Trophoblast cell (in vitro differentiated cells and primary cell): ENCODE data around the gene HIPK2.

ENCODE experiments used
- DNase-seq, 2 donors: peaks; one replicate each; pipeline ENCODE4 v3.0.0-alpha.2; 2016
- H2AFZ ChIP-seq: 2 replicates; pipeline ENCODE4 v1.6.1; 2013; ENCODE audit warnings: low read length, moderate library complexity, mild to moderate bottlenecking; ENCODE audit not compliant: insufficient read depth, poor library complexity
- H2AK5ac ChIP-seq: 2 replicates; pipeline ENCODE4 v1.6.1; 2013; ENCODE audit warnings: mild to moderate bottlenecking, low read length
- H2BK120ac ChIP-seq: 2 replicates; pipeline ENCODE4 v1.6.1; 2013; ENCODE audit warnings: low read length, mild to moderate bottlenecking, moderate library complexity; ENCODE audit not compliant: insufficient read depth, poor library complexity
- H2BK12ac ChIP-seq: 2 replicates; pipeline ENCODE4 v1.6.1; 2013; ENCODE audit warnings: mild to moderate bottlenecking, low read length, moderate library complexity
- H2BK5ac ChIP-seq: 2 replicates; pipeline ENCODE4 v1.6.1; 2013; ENCODE audit warnings: low read length, low read depth, moderate library complexity, mild to moderate bottlenecking; ENCODE audit not compliant: poor library complexity
- H3K14ac ChIP-seq: 2 replicates; pipeline ENCODE4 v1.6.1; 2013; ENCODE audit warnings: mild to moderate bottlenecking, low read length
- H3K18ac ChIP-seq: 2 replicates; pipeline ENCODE4 v1.6.1; 2013; ENCODE audit warnings: mild to moderate bottlenecking, low read length
- H3K23ac ChIP-seq: 2 replicates; pipeline ENCODE4 v1.6.1; 2013; ENCODE audit warnings: low read length
- H3K27ac ChIP-seq: 2 replicates; pipeline ENCODE4 v1.5.1; 2013; ENCODE audit warnings: low read depth, mild to moderate bottlenecking, inconsistent platforms, low read length, moderate library complexity
- H3K27me3 ChIP-seq: 2 replicates; pipeline ENCODE4 v1.6.1; 2013; ENCODE audit warnings: inconsistent platforms, mild to moderate bottlenecking, low read length, moderate library complexity; ENCODE audit not compliant: insufficient read depth
- H3K36me3 ChIP-seq, 2 experiments: 1 replicate in 1 of 2; 2 replicates in 1 of 2; pipeline ENCODE4 v1.6.1; 2013; ENCODE audit warnings: low read length in 2 of 2, mild to moderate bottlenecking in 2 of 2, moderate library complexity in 1 of 2; ENCODE audit not compliant: insufficient read depth in 2 of 2, control insufficient read depth in 1 of 2
- H3K4ac ChIP-seq: 2 replicates; pipeline ENCODE4 v1.6.1; 2013; ENCODE audit warnings: low read depth, mild to moderate bottlenecking, low read length, moderate library complexity
- H3K4me1 ChIP-seq, 2 experiments: 1 replicate in 1 of 2; 2 replicates in 1 of 2; pipeline ENCODE4 v1.6.1; 2013; ENCODE audit warnings: low read length in 2 of 2, mild to moderate bottlenecking in 2 of 2, moderate library complexity in 1 of 2; ENCODE audit not compliant: insufficient read depth in 2 of 2, control insufficient read depth in 1 of 2
- H3K4me2 ChIP-seq: 2 replicates; pipeline ENCODE4 v1.6.1; 2013; ENCODE audit warnings: inconsistent platforms, mild to moderate bottlenecking, low read length, moderate library complexity
- H3K4me3 ChIP-seq: 2 replicates; pipeline ENCODE4 v1.5.1; 2013; ENCODE audit warnings: mild to moderate bottlenecking, low read depth, low read length, inconsistent platforms
- H3K79me1 ChIP-seq: one replicate; pipeline ENCODE4 v1.6.1; 2013; ENCODE audit warnings: low read length
- H3K79me2 ChIP-seq: 2 replicates; pipeline ENCODE4 v1.6.1; 2013; ENCODE audit warnings: low read length, mild to moderate bottlenecking; ENCODE audit not compliant: control insufficient read depth, insufficient read depth, poor library complexity
- H3K9ac ChIP-seq: 2 replicates; pipeline ENCODE4 v1.6.1; 2013; ENCODE audit warnings: mild to moderate bottlenecking, low read length
- H3K9me3 ChIP-seq: 2 replicates; pipeline ENCODE4 v1.6.1; 2013; ENCODE audit warnings: low read depth, mild to moderate bottlenecking, control low read depth, inconsistent platforms, low read length; ENCODE audit not compliant: insufficient read depth
- H4K12ac ChIP-seq: 2 replicates; pipeline ENCODE4 v1.6.1; 2013; ENCODE audit warnings: low read depth, mild to moderate bottlenecking, low read length, moderate library complexity
- H4K8ac ChIP-seq: 2 replicates; pipeline ENCODE4 v1.6.1; 2013; ENCODE audit warnings: low read depth, mild to moderate bottlenecking, low read length, moderate library complexity
- H4K91ac ChIP-seq: one replicate; pipeline ENCODE4 v1.6.1; 2013; ENCODE audit warnings: low read depth, mild to moderate bottlenecking, low read length, moderate library complexity
- WGBS: extraction: QIAGEN DNeasy Blood & Tissue Kit; methylation state at CpG from one replicate; pipeline ENCODE4 v1.1.7; 2013; ENCODE audit warnings: missing lambda C conversion rate; ENCODE audit not compliant: insufficient read length, insufficient coverage; ENCODE audit errors: extremely low coverage; 5-methylcytosine and 5-hydroxymethylcytosine counted together

Gene HIPK2

DNA sequence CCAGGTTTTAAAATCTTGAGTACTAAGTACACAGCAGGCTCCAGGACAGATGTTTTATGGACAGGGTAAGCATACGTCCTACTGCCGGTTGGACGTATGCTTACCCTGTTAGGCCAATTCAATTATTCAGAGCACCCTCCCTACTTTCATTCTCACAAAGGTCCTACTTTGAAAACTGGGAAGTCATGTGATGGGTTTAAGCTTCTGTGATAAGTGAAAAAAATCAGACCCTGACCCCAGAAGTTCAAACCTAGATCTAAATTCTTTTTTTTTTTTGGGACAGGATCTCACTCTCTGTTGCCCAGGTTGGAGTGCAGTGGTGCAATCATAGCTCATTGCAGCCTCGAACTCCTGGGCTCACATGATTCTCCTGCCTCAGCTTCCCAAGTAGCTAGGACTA lies 55.2 kb downstream of the HIPK2 start:
- Histone ChIP-seq H3K27ac (no peak overlapping the region), H3K9me3 (no peaks in the 10 kb centered on the region), H3K27me3 (no peaks in the 10 kb centered on the region), H4K12ac (no peak overlapping the region), H3K23ac (no peak overlapping the region), H2BK5ac (no peak overlapping the region), H4K8ac (no peak overlapping the region), H3K4me1 (no peaks in the 10 kb centered on the region), H3K14ac (no peak overlapping the region), H2AFZ (no peak overlapping the region), H3K18ac (no peak overlapping the region), H3K4me3 (no peak overlapping the region), H2AK5ac (no peak overlapping the region), H2BK12ac (no peak overlapping the region), H3K4ac (no peak overlapping the region), H3K4me2 (no peak overlapping the region), H2BK120ac (no peak overlapping the region), H3K9ac (no peak overlapping the region), H3K79me2 (no peaks in the 10 kb centered on the region), H4K91ac (no peak overlapping the region), H3K36me3 (no peaks in the 10 kb centered on the region), H3K79me1 (no peaks in the 10 kb centered on the region)
- no peak for DNase-seq
- no CpG with 5 or more reads among the region's 4 CpGs for WGBS

DNA sequence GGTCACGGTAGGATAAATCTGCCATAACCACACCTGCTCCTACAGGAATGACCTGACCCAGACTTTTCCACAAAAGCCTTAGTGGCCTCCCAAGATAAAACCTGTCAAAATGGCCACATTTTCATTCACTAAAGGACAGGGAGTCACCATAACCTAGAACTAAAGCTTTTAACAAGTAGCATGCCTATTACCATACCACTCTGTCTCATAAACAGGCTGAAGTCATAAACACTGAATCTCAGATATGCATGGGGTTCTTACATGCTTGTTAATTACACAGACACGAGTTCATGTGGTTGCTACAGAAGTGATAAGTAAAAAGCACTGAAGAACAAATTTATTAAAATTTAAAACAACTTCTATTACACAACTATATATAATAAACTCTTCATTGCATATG lies 56.0 kb downstream of the HIPK2 start:
- H3K4me2 ChIP-seq = no peak overlapping the region
- H4K12ac ChIP-seq = no peak overlapping the region
- H2BK12ac ChIP-seq = no peak overlapping the region
- no peak overlapping the region for H3K4ac ChIP-seq
- no peak for DNase-seq
- H3K27ac ChIP-seq = no peak overlapping the region
- no peaks in the 10 kb centered on the region for H3K4me1 ChIP-seq
- no peaks in the 10 kb centered on the region for H3K27me3 ChIP-seq
- H3K9ac ChIP-seq = no peak overlapping the region
- H4K91ac ChIP-seq = no peak overlapping the region
- no peaks in the 10 kb centered on the region for H3K79me1 ChIP-seq
- no peaks in the 10 kb centered on the region for H3K36me3 ChIP-seq
- H2AFZ ChIP-seq = no peak overlapping the region
- H3K18ac ChIP-seq = no peak overlapping the region
- H3K23ac ChIP-seq = no peak overlapping the region
- no CpG with 5 or more reads among the region's 2 CpGs for WGBS
- H2BK120ac ChIP-seq = no peak overlapping the region
- H3K14ac ChIP-seq = no peak overlapping the region
- H3K9me3 ChIP-seq = no peaks in the 10 kb centered on the region
- no peak overlapping the region for H2AK5ac ChIP-seq
- no peaks in the 10 kb centered on the region for H3K79me2 ChIP-seq
- no peak overlapping the region for H3K4me3 ChIP-seq
- no peak overlapping the region for H2BK5ac ChIP-seq
- no peak overlapping the region for H4K8ac ChIP-seq

DNA sequence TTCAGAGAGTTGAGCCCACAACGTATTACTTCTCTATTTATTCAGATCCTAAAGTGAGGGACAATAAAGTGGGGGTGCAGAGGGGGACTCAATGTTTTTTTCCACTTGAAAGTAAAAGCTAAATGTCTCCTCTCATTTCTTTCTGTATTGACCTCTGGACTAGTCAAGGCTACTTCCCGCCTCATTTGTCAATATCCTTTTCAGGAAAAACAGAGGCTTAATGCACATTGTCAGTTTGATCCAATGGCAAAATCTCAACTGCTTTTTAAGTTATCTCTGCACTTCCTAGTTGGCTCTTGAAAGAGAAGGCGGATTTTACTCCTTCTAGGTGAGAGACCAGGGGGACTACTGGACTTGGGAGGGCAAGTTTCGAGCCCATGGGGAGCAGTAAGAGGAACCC lies 56.4 kb downstream of the HIPK2 start:
- no peak overlapping the region for H3K23ac ChIP-seq
- peaks cover 3% of the 10 kb centered on the region in 2 experiments for H3K36me3 ChIP-seq
- no peak overlapping the region for H3K18ac ChIP-seq
- no peak overlapping the region for H2AFZ ChIP-seq
- H3K14ac ChIP-seq = no peak overlapping the region
- H3K79me1 ChIP-seq = no peaks in the 10 kb centered on the region
- H3K9ac ChIP-seq = no peak overlapping the region
- H3K4me2 ChIP-seq = no peak overlapping the region
- H3K4me1 ChIP-seq = no peaks in the 10 kb centered on the region
- H2BK12ac ChIP-seq = no peak overlapping the region
- H4K91ac ChIP-seq = no peak overlapping the region
- H3K4ac ChIP-seq = no peak overlapping the region
- H3K27ac ChIP-seq = no peak overlapping the region
- H2BK120ac ChIP-seq = no peak overlapping the region
- H2BK5ac ChIP-seq = no peak overlapping the region
- no peaks in the 10 kb centered on the region for H3K79me2 ChIP-seq
- no peak overlapping the region for H4K12ac ChIP-seq
- no CpG with 5 or more reads among the region's 4 CpGs for WGBS
- H3K9me3 ChIP-seq = no peaks in the 10 kb centered on the region
- H3K4me3 ChIP-seq = no peak overlapping the region
- no peak overlapping the region for H4K8ac ChIP-seq
- H3K27me3 ChIP-seq = no peaks in the 10 kb centered on the region
- no peak for DNase-seq
- no peak overlapping the region for H2AK5ac ChIP-seq

DNA sequence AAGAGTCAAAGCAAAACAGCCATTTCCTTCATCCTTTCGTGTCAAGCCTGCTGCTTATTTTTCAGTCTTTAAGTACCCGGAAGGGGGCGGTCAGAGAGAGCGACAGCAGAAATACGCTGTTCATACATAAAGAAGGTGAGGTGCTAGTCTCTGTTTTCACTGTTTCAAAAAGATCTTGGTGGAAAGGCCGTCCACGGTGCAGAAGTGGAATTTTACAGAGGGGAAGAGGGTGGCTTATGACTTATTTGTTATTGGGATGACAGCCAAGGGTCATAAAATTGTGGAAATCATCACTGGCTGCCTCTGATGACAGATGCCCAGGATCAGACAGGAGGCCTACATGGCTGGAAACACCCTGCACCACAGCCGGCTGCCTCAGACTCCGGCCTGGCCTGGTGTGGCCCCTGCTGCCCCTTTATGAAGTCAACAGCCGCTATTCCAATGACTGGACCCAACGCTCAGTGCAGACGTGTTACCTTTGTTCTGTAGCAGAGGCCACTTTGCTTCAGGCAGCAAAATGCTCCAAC lies 57.0 kb downstream of the HIPK2 start:
- Histone ChIP-seq H3K36me3 (peaks cover 9 to 10% of the 10 kb centered on the region in 2 experiments), H2BK5ac (no peak overlapping the region), H3K4me1 (no peaks in the 10 kb centered on the region), H3K18ac (no peak overlapping the region), H3K9me3 (no peaks in the 10 kb centered on the region), H4K91ac (no peak overlapping the region), H4K8ac (no peak overlapping the region), H3K14ac (no peak overlapping the region), H2BK12ac (no peak overlapping the region), H3K27me3 (no peaks in the 10 kb centered on the region), H3K23ac (no peak overlapping the region), H3K27ac (no peak overlapping the region), H2AFZ (no peak overlapping the region), H3K4me3 (no peak overlapping the region), H4K12ac (no peak overlapping the region), H2AK5ac (no peak overlapping the region), H3K9ac (no peak overlapping the region), H3K4ac (no peak overlapping the region), H3K79me1 (no peaks in the 10 kb centered on the region), H3K4me2 (no peak overlapping the region), H3K79me2 (no peaks in the 10 kb centered on the region), H2BK120ac (no peak overlapping the region)
- DNase-seq = no peak
- WGBS = no CpG with 5 or more reads among the region's 12 CpGs
